ENCODE results near the gene HSPA1A.
A peak's percentile ranks its signal among the peaks of the same experiment; 100 is the strongest.
"Not testable (repeated sequence)": the region's sequence is repeated elsewhere in the genome, so short reads cannot be mapped to it uniquely, and the experiment has no call there.

HSPA1A gene

DNA sequence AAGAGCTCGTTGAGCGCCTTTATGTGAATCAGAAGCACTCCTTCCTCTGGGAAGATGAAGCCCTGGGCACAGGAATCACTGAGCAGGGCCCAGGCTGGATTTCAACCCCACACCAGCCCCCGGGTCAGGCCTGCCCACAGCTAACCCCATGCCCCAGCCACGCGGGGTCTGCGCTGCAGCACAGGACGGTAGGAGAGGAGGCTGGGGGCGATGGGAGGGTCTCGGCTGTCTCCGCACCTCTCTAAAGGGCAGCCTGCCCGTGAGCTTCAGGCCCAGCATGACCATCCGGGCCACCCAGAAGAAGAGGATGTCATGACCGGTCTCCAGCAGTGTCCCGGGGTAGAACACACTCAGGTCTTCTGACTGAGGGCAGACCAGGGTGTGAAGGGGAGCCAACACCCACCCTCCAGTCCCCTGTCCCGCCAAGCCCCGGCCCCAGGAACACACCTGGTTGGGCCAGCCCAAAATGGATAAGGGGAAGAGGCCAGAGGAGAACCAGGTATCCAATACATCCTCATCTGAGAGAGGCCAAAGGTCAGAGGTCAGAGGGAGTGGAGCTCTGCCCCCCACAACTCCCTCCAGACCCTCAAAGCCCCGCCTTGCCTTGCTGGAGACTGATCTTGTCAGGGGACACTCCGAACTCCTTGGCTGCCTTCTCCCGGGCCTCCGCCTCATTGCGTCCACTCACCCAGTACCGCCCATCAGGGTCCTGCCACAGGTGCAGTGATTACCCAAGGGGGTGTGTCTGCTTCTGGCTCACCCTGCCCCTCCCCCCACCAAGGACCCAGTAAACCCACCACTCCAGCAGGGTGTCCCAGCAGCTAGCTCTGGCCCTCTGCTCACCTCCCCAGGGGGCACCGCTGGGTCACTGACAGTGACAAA, 33.9 kb upstream of the HSPA1A start:
- DNase-seq (ENCODE audit: low spot score), result no peak

DNA sequence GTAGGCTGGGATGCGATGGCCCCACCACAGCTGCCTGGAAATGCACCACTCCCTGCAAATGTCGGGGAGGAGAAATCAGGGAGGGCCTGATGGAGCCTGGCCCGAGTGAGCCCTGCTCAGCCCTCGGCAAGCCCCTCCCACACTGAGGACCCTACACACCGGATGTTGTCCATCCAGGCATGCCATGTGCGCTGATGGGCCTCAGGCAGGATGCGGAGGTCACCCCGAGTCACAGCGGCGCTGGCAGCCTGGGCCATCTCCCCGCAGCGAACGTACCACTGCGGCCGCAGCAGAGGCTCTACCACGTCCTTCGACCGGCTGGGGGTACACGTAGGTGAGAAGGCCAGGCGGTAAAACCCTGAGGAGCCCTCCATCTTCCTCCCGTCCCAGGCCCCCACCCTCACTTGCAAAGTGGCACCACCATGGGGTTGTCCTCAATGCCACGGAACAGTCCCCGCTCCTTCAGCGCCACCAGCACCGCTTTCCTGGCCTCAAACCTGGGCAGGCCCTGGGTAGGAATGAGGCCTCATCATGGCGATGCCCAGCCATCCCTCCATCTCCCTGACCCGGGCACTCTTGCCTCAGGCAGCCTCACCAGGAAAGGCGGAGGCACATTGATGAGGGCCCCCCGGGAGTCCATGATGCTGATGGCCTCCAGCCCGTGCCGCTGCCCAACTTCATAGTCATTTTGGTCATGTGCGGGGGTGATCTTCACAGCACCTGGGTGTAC, 33.1 kb upstream of the HSPA1A start:
- DNase-seq (ENCODE audit: low spot score), result no peak

- peak; percentile 43 for DNase-seq (ENCODE audit: low spot score)
These were observed 31.0 kb upstream of the HSPA1A start for GRCh38 chr6:31784098-31784925.

GRCh38 chr6:31785475-31785874, 29.9 kb upstream of the HSPA1A start:
- DNase-seq (ENCODE audit: low spot score), result no peak

GRCh38 chr6:31791324-31792089, 23.8 kb upstream of the HSPA1A start:
- no peak for DNase-seq (ENCODE audit: low spot score)

DNA sequence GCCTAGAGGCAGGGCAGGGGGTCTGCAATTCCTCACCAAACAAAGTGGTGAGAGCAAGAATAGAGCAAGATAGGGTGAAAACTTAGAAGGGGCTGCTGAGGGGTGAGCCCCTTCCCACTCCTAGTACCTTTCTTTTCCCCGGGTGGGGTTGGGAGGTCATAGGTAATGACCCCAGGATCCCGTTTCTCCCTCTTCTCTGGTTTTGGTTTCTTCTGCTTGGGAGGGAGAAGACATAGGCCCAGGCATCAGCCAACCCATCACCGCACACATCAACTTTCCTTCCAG, 23.3 kb upstream of the HSPA1A start:
- no peak for DNase-seq (ENCODE audit: low spot score)

- no peak for DNase-seq (ENCODE audit: low spot score)
These were observed 22.6 kb upstream of the HSPA1A start for GRCh38 chr6:31792761-31793171.

DNA sequence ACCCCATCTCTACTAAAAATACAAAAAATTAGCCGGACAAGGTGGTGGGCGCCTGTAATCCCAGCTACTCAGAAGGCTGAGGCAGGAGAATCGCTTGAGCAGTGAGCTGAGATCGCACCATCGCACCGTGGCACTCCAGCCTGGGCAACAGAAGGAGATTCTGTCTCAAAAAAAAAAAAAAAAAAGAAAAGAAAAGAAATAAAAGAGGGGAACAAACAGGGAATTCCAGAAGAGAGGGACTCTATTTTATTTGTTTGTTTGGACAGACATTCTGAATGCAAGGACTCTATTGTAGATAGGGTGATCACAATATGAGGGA, 21.5 kb upstream of the HSPA1A start:
- DNase-seq (ENCODE audit: low spot score), result not testable (repeated sequence)

DNA sequence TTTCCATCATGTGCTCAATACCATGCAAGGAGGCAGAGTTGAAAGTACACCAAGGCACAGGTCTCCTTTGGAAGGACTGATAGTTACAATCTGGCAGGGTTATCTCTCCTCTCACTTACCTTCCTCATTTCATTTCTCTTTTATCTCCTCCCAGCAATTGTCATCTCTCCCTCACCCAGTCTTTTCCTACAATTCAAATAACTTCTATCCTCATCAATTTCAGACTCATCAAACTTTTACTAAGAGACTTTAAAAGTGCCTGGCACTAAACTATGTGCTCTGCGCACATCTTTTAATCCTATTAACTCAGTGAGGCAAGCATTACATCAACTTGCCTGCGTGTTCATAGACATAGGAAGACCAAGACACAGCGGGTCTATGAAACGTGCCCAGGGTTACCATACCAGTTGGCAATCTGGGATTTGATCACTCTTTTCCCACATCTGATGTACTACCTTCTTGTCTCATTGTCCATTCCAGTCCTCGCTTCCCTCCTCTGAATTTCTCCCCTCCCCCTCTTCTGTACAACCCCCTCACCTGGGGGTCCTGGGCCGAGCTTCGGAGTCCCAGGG, 21.0 kb upstream of the HSPA1A start:
- DNase-seq (ENCODE audit: low spot score), result no peak

DNA sequence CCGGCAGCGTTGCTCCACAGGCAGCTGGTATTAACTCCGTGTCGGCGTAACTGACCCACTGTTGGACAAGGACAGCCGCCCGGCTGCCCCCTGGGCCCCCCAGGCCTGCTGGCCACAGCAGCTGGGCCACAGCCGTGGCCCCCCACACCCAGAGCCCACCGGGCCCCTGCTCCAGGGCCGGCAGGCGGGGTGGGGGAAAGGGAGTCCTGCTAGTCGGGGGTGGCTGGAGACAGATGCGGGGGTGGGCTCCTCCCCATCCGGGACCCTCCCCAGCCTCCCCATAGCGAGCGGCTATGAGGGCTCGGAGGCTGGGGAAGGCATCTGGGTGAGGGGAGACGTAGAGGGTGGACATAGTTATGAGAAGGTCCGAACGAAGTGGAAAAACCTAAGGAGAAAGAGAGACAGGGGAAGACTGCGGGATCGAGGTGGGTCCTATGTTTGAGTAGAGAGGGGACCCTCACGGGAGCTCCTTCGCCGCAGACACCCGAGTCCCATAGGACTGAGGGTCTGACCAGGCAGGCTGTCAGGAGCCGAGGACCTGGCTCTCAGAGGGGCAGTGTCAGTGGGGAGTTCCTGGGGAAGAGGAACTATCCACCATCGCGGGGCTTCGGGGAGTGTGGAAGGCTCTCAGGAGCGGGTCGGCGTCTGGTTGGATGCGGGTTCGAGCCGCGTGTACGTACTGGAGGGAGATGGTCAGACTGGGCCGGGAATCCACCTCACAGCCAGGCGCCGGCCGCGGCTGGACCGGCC, 20.3 kb upstream of the HSPA1A start:
- DNase-seq (ENCODE audit: low spot score), result no peak

DNA sequence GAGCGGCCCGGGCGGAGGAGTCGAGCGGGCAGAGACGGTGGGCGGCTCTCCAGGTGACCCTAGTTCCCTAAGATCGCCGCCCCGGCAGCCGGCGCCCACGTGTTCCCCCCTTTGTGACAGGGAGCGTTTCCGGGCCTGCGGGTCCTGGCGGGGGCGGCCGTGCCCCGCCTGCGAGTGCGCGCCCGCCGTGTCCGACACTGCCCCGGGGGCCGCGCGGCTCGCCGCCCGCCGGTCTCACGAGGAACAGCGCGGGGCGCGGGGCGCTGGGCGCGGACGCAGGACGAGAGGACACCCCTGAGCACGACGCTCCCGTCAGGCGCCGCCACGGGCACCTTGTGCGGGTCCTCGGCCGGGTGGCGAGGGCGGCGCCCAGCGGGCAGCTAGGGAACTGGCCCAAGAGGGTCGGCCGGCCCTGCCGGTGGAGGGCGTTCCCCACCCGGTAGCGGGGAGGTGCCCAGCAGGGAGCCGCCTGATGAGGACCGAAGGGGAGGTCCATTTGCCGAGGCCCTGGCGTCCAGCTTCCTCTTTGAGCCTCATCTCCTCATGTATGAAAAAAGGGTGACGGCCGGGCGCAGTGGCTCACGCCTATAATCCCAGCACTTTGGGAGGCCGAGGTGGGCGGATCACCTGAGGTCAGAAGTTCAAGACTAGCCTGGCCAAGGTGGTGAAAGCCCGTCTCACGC, 19.6 kb upstream of the HSPA1A start, which contains the start of gene VARS1:
TSS of gene VARS1 (minus strand) at position 137 of the 683 bp plus-strand sequence. CDS start 535 bp downstream, outside the sequence.
- DNase-seq (ENCODE audit: low spot score), result peak; percentile 86

GRCh38 chr6:31796993-31797385, 18.4 kb upstream of the HSPA1A start:
- no peak for DNase-seq (ENCODE audit: low spot score)

DNA sequence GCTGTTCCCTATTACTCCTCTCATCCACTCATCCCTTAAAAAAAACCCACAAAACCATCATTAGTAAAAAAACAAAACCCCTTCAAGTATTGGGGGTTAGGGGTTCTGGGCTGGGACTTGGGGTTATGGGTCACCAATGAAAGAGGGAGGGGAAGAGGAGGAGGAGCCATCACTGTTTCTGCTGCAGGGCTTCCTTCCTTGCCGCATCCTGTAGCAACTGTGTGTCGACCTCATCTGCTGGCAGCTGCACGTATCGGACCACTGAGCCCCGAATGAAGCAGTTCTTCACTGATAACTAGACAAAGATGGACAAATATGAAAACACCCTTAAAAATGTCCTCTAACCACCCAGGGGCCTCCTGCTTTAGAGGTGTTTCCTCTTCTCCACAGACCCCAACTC, 17.8 kb upstream of the HSPA1A start:
- DNase-seq (ENCODE audit: low spot score), result no peak

- DNase-seq (ENCODE audit: low spot score), result no peak
These were observed 15.6 kb upstream of the HSPA1A start for GRCh38 chr6:31799781-31800180.

DNA sequence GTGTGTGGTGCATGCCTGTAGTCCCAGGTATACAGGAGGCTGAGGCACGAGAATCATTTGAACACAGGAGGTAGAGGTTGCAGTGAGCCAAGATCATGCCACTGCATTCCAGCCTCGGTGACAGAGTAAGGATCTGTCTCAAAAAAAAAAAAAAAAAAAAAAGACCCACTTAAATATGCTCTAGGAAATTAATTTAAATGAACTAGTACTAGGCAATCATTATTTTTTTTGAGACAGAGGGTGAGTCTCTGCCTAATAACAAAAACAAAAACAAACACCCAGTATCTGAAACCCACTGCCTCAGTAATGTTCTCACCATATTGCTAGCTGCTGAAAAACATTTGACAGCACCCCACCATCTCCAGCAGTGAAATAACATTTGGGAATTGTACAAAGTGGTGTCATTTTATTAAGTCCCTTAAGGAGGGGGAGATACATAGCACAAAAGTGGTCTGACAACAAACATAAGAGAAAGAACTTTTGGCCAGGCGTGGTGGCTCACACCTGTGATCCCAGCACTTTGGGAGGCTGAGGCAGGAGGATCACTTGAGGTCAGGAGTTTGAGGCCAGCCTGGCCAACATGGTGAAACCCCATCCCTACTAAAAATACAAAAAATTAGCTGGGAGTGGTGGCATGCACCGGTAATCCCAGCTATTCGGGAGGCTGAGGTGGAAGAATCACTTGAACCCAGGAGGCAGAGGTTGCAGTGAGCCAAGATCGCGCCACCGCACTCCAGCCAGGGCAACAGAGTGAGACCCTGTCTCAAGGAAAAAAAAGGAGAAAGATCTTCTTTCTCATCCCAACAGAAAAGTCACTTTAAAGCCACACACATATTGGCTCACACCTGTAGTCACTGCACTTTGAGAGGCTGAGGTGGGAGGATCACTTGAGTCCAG, 14.1 kb upstream of the HSPA1A start:
- DNase-seq (ENCODE audit: low spot score), result not testable (repeated sequence)

GRCh38 chr6:31805939-31806469, 9.3 kb upstream of the HSPA1A start:
- no peak for DNase-seq (ENCODE audit: low spot score)

GRCh38 chr6:31806470-31807272, 8.7 kb upstream of the HSPA1A start, which contains the start of gene LSM2:
Gene LSM2, minus strand, starts transcription at chr6:31806966. Its CDS starts 209 bp downstream, at chr6:31806757.
- DNase-seq (ENCODE audit: low spot score), result peak; percentile 98

- DNase-seq (ENCODE audit: low spot score), result not testable (repeated sequence)
These were observed 6.7 kb upstream of the HSPA1A start for GRCh38 chr6:31808599-31808998.
